ENCODE data around the gene KCNJ5. TPM values are rescaled to one million over a fixed set of nuclear protein-coding genes. Genes with fewer than 3 reads are reported as not detected.

Gene KCNJ5
- total RNA-seq, 4 donors from 2014 or later = 0.26 to 0.36 TPM; not detected in 2

- WGBS = 86% methylated on average over 6 of the region's 6 CpGs
- Histone ChIP-seq H3K4me1 (no peaks in the 10 kb centered on the region), H3K27me3 (no peaks in the 10 kb centered on the region), H3K4me3 (no peak overlapping the region), H3K27ac (no peak overlapping the region), H3K36me3 (no peaks in the 10 kb centered on the region), H3K9me3 (no peaks in the 10 kb centered on the region)
- DNase-seq (ENCODE audit: low spot score in 2 of 2) = no peak
- no peak for TF ChIP-seq POLR2A (IDR thresholded peaks at IDR 0.05)
- TF ChIP-seq, protein P1, sequence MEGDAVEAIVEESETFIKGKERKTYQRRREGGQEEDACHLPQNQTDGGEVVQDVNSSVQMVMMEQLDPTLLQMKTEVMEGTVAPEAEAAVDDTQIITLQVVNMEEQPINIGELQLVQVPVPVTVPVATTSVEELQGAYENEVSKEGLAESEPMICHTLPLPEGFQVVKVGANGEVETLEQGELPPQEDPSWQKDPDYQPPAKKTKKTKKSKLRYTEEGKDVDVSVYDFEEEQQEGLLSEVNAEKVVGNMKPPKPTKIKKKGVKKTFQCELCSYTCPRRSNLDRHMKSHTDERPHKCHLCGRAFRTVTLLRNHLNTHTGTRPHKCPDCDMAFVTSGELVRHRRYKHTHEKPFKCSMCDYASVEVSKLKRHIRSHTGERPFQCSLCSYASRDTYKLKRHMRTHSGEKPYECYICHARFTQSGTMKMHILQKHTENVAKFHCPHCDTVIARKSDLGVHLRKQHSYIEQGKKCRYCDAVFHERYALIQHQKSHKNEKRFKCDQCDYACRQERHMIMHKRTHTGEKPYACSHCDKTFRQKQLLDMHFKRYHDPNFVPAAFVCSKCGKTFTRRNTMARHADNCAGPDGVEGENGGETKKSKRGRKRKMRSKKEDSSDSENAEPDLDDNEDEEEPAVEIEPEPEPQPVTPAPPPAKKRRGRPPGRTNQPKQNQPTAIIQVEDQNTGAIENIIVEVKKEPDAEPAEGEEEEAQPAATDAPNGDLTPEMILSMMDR (IDR thresholded peaks at IDR 0.05) = no peak
- TF ChIP-seq EP300 (IDR thresholded peaks at IDR 0.05) = no peak
- no peak for TF ChIP-seq POLR2AphosphoS5 (IDR thresholded peaks at IDR 0.05)
Observed at GRCh38 chr11:128856241-128856640, 34.9 kb upstream of the KCNJ5 start.

DNA sequence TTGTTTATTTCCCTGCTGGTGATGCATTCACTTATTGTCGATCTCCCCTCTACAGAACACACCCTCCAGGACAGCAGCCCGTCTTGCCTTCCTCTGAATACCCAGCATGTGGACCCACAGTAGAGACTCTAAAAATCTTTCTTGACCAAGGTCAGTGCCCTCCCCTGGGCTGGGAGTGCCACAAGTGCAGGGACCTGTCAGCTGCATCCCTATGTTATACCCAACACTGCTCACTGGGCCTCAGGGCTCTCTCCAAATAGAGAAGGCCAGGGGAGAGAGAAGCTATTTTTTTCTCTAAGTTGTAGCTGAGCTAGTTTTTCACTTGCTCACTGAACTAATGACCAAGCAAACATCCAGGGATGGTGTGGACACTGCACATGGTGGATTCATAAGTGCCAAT lies 33.8 kb upstream of the KCNJ5 start:
- H3K9me3 ChIP-seq = no peaks in the 10 kb centered on the region
- WGBS = 93% methylated on average over 2 of the region's 2 CpGs
- no peak for TF ChIP-seq POLR2A (IDR thresholded peaks at IDR 0.05)
- TF ChIP-seq POLR2AphosphoS5 (IDR thresholded peaks at IDR 0.05) = no peak
- TF ChIP-seq, protein P1 (IDR thresholded peaks at IDR 0.05) = no peak
- no peak for TF ChIP-seq EP300 (IDR thresholded peaks at IDR 0.05)
- no peaks in the 10 kb centered on the region for H3K36me3 ChIP-seq
- H3K27ac ChIP-seq = no peak overlapping the region
- H3K4me1 ChIP-seq = no peaks in the 10 kb centered on the region
- no peak for DNase-seq (ENCODE audit: low spot score in 2 of 2)
- no peak overlapping the region for H3K4me3 ChIP-seq
- no peaks in the 10 kb centered on the region for H3K27me3 ChIP-seq

DNA sequence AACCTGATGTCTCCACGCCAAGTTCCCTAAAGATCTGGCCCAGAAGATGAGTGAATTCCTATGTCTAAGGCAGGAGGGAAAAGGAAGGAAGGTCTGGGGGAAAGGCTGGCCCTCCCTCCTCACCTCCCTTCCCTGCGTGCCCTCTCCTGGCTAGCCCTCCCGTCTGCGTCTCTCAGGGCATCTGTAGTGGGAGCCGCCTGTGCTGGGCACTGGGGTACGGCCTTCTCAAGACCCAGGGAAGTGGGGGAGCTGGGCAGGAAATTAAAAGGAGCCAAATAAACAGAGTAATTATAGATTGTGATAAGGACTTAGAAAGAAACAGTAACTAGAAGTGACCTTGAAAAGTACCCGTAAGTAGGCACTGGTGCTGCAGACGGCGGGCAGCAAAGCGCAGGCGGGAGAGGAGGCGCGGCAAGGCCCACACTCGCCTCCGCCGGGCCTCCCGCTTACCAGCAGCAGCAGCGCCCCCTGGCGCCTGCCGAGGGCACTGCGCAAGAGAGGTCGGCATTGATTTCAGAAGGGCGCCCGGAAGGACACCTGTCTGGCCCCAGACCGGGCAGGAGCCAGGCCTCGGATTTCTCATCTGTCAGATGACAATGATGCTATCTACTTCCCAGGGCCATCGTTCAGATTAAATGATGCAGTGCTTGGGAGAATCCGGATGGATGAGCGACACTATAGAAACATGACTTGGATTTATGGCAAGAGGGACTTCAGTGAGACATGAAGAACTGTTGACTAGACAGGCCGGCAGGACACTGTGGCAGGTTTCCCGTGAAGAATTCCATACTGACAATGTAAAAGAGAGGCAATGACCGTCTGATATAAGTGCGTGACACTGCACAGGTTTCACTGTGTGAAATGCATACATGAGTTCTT lies 31.4 kb upstream of the KCNJ5 start:
- no peaks in the 10 kb centered on the region for H3K9me3 ChIP-seq
- H3K27me3 ChIP-seq = no peaks in the 10 kb centered on the region
- no peaks in the 10 kb centered on the region for H3K4me1 ChIP-seq
- H3K36me3 ChIP-seq = no peaks in the 10 kb centered on the region
- 60% methylated on average over 22 of the region's 33 CpGs for WGBS
- DNase-seq (ENCODE audit: low spot score in 2 of 2) = no peak
- H3K27ac ChIP-seq = no peak overlapping the region
- no peak overlapping the region for H3K4me3 ChIP-seq
- TF ChIP-seq POLR2A (IDR thresholded peaks at IDR 0.05) = no peak
- no peak for TF ChIP-seq EP300 (IDR thresholded peaks at IDR 0.05)
- TF ChIP-seq, protein P1 (IDR thresholded peaks at IDR 0.05) = peak; percentile 43 to 91
- no peak for TF ChIP-seq POLR2AphosphoS5 (IDR thresholded peaks at IDR 0.05)

GRCh38 chr11:128860571-128861361 lies 30.4 kb upstream of the KCNJ5 start:
- no peak overlapping the region for H3K27ac ChIP-seq
- 74% methylated on average over 14 of the region's 16 CpGs for WGBS
- TF ChIP-seq EP300 (IDR thresholded peaks at IDR 0.05) (no peak), POLR2A (IDR thresholded peaks at IDR 0.05) (no peak), POLR2AphosphoS5 (IDR thresholded peaks at IDR 0.05) (no peak)
- TF ChIP-seq, protein P1 (IDR thresholded peaks at IDR 0.05) = no peak

DNA sequence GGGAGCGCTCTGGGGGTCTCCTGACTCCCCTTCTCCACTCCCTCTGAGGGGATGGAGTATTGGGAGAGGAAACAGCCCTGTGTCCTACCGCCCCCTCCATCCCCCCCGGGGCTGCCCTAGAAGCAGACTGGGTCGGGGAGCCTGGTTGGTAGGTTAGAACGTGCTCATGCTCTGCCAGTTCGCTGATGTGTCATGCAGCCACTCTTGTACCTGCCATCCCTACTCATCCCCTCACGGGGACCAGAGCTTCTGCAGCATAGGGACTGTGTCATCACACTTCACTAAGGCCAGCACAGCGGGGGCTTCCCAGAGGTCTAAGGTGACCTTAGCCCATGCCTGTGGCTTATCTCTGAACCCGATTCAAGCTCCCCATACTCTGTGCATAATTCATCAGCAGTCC lies 28.8 kb upstream of the KCNJ5 start:
- H3K4me3 ChIP-seq = no peak overlapping the region
- H3K27me3 ChIP-seq = no peaks in the 10 kb centered on the region
- DNase-seq (ENCODE audit: low spot score in 2 of 2) = no peak
- TF ChIP-seq EP300 (IDR thresholded peaks at IDR 0.05) (no peak), POLR2A (IDR thresholded peaks at IDR 0.05) (no peak), POLR2AphosphoS5 (IDR thresholded peaks at IDR 0.05) (no peak)
- TF ChIP-seq, protein P1 (IDR thresholded peaks at IDR 0.05) = no peak
- H3K9me3 ChIP-seq = no peaks in the 10 kb centered on the region
- H3K4me1 ChIP-seq = no peaks in the 10 kb centered on the region
- 87% methylated on average over 4 of the region's 9 CpGs for WGBS
- no peak overlapping the region for H3K27ac ChIP-seq
- no peaks in the 10 kb centered on the region for H3K36me3 ChIP-seq

More at GRCh38 chr11:128860571-128861361, 30.4 kb upstream of the KCNJ5 start:
- no peak for DNase-seq (ENCODE audit: low spot score in 2 of 2)
- Histone ChIP-seq H3K9me3 (no peaks in the 10 kb centered on the region), H3K36me3 (no peaks in the 10 kb centered on the region), H3K27me3 (no peaks in the 10 kb centered on the region), H3K4me3 (no peak overlapping the region), H3K4me1 (no peaks in the 10 kb centered on the region)
